OCI-LY3 (cell line): ENCODE measurements around the gene EFS.

ENCODE experiments used
- H2AFZ ChIP-seq: fragments of 200-600, 300-600 bp; shearing (Covaris generic); 2 replicates; pipeline ENCODE4 v1.6.0; 2014; ENCODE audit warnings: antibody characterized with exemption, low read depth, low read length
- H3K27ac ChIP-seq: fragments of 200-600, 300-600 bp; sonication (generic); 2 replicates; pipeline ENCODE4 v1.5.1; 2014; ENCODE audit warnings: mild to moderate bottlenecking, low read length, moderate library complexity, mixed read lengths
- H3K27me3 ChIP-seq: fragments of 200-600, 300-600 bp; sonication (generic); 2 replicates; pipeline ENCODE4 v1.6.1; 2014; ENCODE audit warnings: low read depth, low read length, mixed read lengths
- H3K36me3 ChIP-seq: fragments of 200-600, 300-600 bp; sonication (generic); replicated peaks from 2 replicates; pipeline ENCODE3; 2014; ENCODE audit warnings: low read depth, low read length, mixed read lengths
- H3K4me1 ChIP-seq: fragments of 300-600, 200-600 bp; sonication (generic); 2 replicates; pipeline ENCODE4 v1.6.1; 2014; ENCODE audit warnings: low read length, mixed read lengths
- H3K4me2 ChIP-seq: fragments of 200-600, 300-600 bp; sonication (generic); 2 replicates; pipeline ENCODE4 v1.6.1; 2014; ENCODE audit warnings: low read length, mixed read lengths
- H3K4me3 ChIP-seq: fragments of 300-600, 200-600 bp; sonication (generic); 2 replicates; pipeline ENCODE4 v1.5.1; 2014; ENCODE audit warnings: antibody characterized with exemption, mild to moderate bottlenecking, low read length, moderate library complexity
- H3K79me2 ChIP-seq: fragments of 300-600, 200-600 bp; shearing (Covaris generic); 2 replicates; pipeline ENCODE4 v1.6.1; 2014; ENCODE audit warnings: mild to moderate bottlenecking, low read length, mixed read lengths
- H3K9ac ChIP-seq: fragments of 300-600, 200-600 bp; shearing (Covaris generic); 2 replicates; pipeline ENCODE4 v1.6.0; 2014; ENCODE audit warnings: mild to moderate bottlenecking, low read length, moderate library complexity
- H3K9me3 ChIP-seq: fragments of 200-600, 300-600 bp; shearing (Covaris generic); 2 replicates; pipeline ENCODE4 v1.6.1; 2014; ENCODE audit warnings: low read length, mixed read lengths; ENCODE audit not compliant: insufficient read depth
- H4K20me1 ChIP-seq: fragments of 200-600, 300-600 bp; sonication (generic); 2 replicates; pipeline ENCODE4 v1.6.1; 2016; ENCODE audit warnings: low read length, mixed read lengths; ENCODE audit not compliant: insufficient read depth
- CTCF ChIP-seq: fragments of 200-600, 300-600 bp; sonication (generic); IDR thresholded peaks from 2 replicates; pipeline ENCODE4 v1.5.1; 2014; ENCODE audit warnings: antibody characterized with exemption, low read length, low read depth
- EZH2phosphoT487 ChIP-seq: fragments of 200-600 bp; shearing (Covaris generic); IDR thresholded peaks from 2 replicates; pipeline ENCODE4 v1.6.1; 2018; ENCODE audit warnings: antibody characterized with exemption, mixed run types, low read depth

Gene EFS

GRCh38 chr14:23365036-23365731, at the start of gene EFS:
Gene EFS (minus strand): TSS chr14:23365172. CDS start chr14:23365025, 147 bp downstream.
- Histone ChIP-seq H3K9ac (no peak within 1 kb of the TSS), H3K9me3 (no peaks in the 10 kb centered on the region), H3K36me3 (no peaks in the 10 kb centered on the region), H3K4me3 (no peak within 1 kb of the TSS), H3K79me2 (no peaks in the 10 kb centered on the region), H3K27me3 (peaks cover 3% of the 10 kb centered on the region; the same call in 1 of the 2 replicates), H2AFZ (no peak within 1 kb of the TSS), H3K4me1 (no peaks in the 10 kb centered on the region), H3K4me2 (no peak within 1 kb of the TSS), H4K20me1 (no peaks in the 10 kb centered on the region), H3K27ac (no peak within 1 kb of the TSS)
- TF ChIP-seq EZH2phosphoT487 (no peak), CTCF (no peak)

GRCh38 chr14:23414254-23414653, 49.3 kb upstream of the EFS start:
- Histone ChIP-seq H3K27me3 (no peaks in the 10 kb centered on the region), H3K4me3 (no peak overlapping the region), H3K36me3 (no peaks in the 10 kb centered on the region), H3K27ac (no peak overlapping the region), H3K9me3 (no peaks in the 10 kb centered on the region), H3K9ac (no peak overlapping the region), H2AFZ (no peak overlapping the region), H3K79me2 (no peaks in the 10 kb centered on the region), H3K4me2 (no peak overlapping the region), H3K4me1 (peaks cover 20% of the 10 kb centered on the region), H4K20me1 (no peaks in the 10 kb centered on the region)
- no peak for TF ChIP-seq EZH2phosphoT487
- TF ChIP-seq CTCF = no peak

GRCh38 chr14:23413681-23414080, 48.7 kb upstream of the EFS start:
- no peak overlapping the region for H3K4me2 ChIP-seq
- TF ChIP-seq CTCF = no peak
- no peak for TF ChIP-seq EZH2phosphoT487
- no peak overlapping the region for H3K4me3 ChIP-seq
- no peak overlapping the region for H3K27ac ChIP-seq
- no peak overlapping the region for H2AFZ ChIP-seq
- H3K9me3 ChIP-seq = no peaks in the 10 kb centered on the region
- H4K20me1 ChIP-seq = no peaks in the 10 kb centered on the region
- no peaks in the 10 kb centered on the region for H3K79me2 ChIP-seq
- H3K9ac ChIP-seq = no peak overlapping the region
- H3K36me3 ChIP-seq = no peaks in the 10 kb centered on the region
- no peaks in the 10 kb centered on the region for H3K27me3 ChIP-seq
- H3K4me1 ChIP-seq = peaks cover 26% of the 10 kb centered on the region

GRCh38 chr14:23411563-23412525, 46.9 kb upstream of the EFS start:
- Histone ChIP-seq H3K9ac (no peak overlapping the region), H3K27ac (no peak overlapping the region), H2AFZ (no peak overlapping the region), H3K9me3 (no peaks in the 10 kb centered on the region), H3K4me2 (no peak overlapping the region), H3K4me3 (no peak overlapping the region), H3K4me1 (peaks cover 32% of the 10 kb centered on the region), H3K79me2 (no peaks in the 10 kb centered on the region), H4K20me1 (no peaks in the 10 kb centered on the region), H3K36me3 (no peaks in the 10 kb centered on the region), H3K27me3 (no peaks in the 10 kb centered on the region; the same call in 1 of the 2 replicates)
- TF ChIP-seq CTCF (no peak), EZH2phosphoT487 (no peak)
